ENCODE data around the gene EEF1G.
"Not testable (repeated sequence)": the region's sequence is repeated elsewhere in the genome, so short reads cannot be mapped to it uniquely, and the experiment has no call there.

The EEF1G gene

DNA sequence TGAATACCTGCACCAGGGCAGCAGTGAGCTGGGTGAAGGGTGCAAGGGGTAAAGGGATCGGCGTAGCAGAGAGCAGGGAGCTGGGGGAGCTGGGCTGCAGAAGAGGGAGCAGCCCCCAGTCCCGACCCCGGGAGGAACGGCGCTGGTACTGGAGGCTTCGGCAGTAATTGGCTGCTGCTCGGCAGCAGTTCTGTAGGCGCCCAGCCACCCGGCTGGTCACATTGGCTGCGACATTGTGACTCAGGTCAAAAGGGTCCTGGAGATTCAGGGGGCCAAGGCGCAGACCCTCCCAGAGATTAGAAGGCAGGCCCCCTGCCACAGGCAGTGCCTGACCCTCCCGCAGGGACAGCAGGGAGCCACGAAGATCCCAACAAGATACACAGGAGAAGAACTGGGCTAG lies 2.1 kb upstream of the EEF1G start:
- DNase-seq = no peak

DNA sequence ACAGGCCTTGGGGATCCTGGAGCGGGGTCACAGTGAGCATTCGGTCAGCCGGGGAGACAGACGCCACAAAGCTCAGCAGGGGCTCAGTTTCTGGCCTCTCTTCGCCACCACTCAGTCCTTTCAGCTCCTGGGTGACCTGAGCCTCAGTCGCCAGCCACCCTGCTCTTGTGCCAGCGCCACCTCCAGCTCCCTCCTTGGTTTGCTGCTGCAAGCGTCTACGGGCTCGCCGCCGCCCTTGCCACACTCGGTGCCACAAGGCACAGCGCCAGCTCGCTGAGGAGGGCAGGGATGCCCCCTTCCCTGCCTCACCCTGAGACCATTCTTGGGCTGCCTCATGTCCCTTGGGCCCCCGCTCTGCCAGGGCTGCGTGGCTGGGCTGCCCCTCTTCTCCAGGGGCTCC lies 1.5 kb upstream of the EEF1G start:
- no peak for DNase-seq

DNA sequence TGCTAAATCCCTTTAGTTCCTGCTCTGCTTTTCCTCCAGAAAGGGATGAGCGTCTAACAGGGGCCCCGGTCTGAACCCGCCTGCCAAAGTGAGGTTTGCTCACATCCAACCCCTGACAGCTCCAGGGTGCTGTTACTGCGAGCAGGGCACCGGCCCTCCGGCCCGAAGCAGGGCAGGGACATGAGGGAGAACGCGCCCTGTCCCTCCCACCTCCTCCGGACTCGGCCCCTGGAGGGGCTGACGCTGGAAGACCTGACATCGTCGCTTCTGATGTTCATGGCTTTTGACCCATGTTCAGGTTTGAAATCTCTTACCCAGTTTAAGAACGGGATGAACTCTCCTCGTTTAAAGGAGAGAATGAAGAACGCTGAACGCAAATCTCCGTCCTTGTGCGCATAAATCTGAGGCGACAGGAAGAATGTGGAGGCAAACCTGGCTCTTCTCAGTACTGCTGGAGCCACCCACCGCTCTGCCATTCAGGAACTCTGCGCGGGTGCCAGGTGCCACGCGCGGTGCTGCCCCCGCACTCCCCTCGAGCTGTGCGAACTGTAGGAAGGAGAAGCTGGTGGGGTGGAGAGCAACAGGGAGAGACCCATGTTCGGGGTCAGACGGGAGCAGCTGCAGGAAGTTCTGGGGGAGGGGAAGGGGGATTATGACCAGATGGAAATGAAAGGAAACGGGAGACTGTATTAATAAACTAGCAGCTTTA lies 826 bp upstream of the EEF1G start:
- DNase-seq = no peak

DNA sequence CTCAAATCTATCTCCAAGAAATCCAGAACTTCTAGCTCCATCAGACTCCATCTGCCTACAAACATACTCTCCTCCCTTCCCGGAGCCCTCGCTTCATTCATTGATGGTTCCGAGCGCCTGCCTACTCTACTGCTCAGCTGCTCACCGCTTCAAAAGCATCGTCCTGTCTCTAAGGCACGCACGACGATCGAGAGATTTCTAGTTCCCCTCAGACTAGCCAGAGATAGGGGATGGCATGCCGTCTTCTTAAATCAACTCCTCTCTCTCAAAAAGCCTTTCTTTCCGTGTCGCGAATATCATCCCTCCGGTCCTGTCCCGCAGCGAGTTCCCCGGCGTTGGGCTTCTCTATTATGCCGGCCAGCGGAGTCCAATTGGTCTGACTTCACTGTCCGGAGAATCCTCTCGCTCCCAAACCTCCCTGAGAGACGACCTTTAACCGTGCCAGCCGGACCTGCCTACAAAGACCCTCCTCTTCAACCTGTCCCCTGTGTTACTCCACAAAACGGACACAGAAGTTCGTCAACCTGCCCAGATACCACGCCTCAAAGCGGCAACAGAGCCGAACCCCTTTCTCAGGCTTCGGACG lies 592 bp downstream of the EEF1G start:
- DNase-seq = no peak

DNA sequence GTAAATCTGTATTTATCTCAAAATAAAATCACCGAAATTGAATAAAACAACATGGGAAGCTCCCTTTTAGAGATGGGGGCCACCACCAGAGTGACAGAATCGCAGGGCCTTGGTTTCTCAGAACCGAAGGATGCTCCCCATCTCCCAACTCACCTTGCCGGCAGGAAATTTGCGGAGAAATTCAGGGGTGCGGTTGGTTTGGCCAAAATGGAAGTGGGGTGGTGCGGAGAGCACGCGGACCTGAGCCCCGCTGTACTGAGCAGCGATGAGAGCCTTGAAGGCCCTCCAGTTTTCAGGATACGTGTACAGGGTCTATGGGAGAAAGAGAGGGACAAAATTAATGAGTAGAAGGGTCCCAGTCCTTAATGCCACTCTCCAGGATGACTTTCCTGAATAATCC lies 1.3 kb downstream of the EEF1G start:
- DNase-seq = no peak

DNA sequence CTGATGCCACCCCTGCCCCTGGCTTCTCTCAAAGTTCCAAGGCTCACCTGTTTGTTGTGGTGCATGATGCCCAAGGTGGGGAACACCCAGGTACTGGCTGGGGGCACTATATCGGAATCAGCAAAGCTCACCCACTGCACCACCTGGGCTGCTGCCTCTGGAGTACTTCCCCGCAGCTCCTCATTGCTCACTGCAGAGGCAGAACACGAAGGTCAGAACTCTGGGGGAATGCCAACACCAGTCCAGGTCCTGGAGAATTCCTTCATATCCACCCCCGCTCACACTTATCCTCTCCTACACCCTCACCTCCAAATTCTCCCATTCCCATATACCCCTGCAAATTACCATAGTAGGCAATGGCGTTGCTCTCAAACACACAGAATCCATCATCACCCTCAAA lies 2.2 kb downstream of the EEF1G start:
- DNase-seq = not testable (repeated sequence)

DNA sequence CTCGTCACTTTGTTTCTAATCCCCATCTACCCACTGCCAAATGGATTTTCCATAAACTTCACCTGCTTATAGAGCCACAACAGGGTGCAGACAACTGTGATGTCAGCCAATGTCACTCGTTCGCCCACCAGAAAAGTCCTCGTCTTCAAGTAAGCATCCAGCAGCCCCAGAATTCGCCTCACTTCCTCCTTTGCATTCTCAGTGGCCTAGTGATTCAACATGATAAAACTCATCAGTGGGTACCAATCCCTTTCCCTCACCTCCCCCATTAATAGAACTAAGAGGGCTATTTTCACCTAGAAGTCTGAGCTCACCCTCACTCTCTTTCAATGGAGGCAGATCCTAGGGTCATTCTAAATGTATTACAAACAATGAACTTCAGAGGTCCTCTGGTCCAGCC lies 2.8 kb downstream of the EEF1G start:
- not testable (repeated sequence) for DNase-seq

DNA sequence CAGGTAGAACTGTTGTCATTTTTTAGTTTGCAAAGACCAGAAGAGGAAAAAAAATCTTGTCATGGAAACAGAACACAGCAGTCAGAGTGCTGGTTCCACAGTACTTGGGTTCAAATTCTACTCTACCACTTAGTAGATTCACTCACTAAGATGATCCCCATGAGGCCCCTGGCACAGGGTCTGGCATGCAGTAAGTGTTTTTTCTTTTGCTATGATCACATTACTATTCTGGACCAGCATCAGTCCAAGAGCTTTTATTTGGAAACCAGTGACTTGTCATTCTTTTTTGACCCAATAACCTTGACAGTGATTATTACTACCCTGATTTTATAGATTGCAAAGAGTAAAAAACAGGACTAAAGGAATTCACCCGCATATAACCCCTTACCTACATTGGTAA lies 4.1 kb downstream of the EEF1G start:
- DNase-seq = no peak

DNA sequence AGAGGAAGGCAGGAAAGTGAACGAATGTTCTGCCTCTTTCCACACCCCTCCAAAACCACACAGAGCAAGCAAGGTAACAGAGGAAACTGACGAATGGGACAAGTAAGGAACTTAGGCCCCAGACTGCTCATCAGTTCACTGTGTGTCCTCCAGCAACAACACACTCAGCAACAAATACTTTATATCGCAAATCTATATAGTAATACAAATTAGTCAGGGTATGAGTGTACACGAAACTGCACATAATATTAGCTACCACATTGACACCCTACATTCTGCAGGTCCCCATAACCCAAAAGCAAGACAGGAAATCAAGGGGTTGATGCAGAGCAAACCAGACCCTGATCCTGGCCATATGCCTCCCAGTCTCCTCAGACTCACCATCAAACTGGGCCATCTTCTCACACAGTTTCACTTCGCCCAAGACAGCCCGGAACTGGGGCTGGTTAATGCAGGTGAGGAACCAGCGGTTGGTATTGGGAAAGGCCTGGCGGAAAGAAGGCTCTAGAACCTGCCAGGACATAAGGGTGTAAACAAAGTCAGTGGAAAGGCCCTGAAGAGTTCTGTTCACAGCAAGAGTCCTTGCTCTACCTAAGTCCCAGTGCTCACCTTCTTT lies 6.6 kb downstream of the EEF1G start:
- no peak for DNase-seq

DNA sequence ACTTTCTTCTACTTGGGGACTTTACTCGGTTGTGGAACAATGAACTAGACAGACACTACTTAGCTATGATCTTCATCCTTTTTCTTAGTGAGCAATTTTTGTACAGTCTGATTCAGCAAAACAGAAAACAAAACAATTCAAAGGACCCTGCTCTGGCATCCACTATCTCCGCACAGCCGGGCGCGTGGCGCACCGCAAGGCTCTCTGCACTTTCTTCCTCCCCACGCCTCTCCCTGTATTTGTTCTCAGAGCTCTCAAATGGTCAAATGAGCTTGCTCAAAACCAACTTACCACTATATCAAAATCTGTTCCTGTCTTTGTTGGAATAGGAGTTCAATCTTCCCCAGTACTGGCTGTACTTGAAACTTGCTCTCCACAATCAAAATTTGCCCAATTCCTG lies 7.4 kb downstream of the EEF1G start:
- DNase-seq = no peak

DNA sequence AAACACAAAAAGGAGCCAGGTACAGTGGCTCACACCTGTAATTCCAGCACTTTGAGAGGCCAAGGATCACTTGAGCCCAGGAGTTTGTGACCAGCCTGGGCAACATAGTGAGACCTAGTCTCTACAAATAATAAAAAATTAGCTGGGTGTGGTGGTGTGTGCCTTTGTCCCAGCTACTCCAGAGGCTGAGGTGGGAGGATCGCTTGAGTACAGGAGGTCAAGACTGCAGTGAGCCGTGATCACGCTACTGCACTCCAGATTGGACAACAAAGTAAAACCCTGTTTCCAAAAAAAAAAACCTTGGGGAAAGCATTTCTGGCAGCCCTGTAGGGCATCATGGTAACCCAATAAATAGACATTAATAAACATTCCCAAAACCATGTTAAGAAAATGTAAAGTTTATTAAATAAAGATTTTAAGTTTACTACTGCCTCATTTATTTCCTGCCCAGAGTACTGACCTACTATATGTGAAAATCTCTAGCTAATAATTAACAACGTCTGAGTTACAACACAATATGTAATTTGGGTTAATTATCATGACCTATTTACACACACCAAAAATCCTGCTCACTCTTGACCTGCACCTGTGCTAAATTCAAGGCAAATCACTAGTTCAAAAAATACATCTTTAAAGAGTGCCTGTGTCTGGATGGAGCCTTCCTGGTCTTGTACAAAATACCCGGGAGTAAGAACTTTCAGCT lies 8.4 kb downstream of the EEF1G start:
- DNase-seq = no peak

DNA sequence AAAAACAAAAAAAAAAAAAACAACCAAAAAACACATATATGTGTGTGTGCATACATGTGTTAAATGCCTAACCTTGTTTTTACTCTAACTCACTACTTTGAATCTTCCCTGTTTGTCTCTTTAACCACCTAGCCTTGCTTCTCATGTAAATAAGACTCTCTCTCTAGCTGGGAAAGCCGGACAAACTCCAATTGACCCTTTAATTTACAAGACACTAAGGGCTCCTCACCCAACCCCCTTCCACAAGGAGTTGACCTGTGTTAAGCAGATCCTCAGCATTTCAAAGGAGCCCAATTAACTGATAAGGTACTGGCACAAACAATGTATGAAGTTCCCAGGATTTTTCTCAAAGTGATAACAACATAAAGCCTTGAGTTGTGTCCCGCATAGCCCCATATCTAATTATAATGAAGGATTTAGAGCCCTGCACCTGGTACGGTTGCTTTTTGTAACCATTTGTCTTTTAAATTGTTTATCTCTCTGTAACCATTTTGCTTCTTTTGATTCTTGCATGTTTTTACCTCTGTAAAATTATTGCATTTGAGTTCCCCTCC lies 11.9 kb downstream of the EEF1G start:
- not testable (repeated sequence) for DNase-seq

DNA sequence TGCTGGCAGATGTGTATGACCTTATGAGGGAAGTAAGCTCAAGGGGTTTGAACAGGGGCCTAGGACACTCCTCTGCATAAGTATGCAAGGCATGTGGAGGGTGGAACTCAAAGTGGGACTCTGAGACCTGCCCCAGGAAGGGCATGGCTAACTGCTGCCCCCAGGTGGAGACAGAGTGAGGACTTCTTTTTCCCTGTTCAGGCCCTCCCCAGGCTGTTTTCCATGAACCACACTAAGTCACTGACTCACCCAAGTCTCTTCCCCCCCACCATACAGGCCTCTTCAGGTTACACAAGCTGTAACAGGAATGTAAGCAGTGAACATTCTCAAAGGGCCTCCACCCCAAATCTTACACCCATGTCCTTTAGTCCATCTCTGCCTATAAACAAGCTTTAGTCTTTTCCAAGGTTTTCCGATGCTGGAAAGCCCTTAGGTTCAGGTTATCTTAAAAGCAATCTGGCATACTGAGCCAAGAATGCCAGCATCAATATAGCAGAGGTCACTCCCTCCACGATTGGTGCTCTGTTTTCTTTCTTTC lies 13.1 kb downstream of the EEF1G start:
- peak; percentile 25 to 61 (median 54) for DNase-seq

DNA sequence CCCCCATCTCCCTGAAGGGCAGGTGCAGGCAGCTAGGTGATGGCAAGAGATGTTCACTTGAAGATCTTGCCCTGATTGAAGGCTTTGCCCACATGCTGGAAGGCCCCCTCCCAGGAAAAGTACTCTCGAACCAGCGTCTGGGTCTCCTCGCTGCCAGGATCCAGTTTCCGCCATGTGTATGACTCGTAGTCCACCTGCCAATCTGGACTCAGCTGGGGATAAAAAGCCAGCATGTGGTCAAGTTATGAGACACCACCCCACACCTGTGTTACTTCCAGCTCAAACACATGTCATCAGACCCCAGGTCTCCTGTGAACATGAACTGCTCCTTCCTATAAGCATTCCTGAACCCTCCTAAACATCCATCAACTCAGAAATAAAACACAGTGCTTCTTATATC lies 14.1 kb downstream of the EEF1G start:
- DNase-seq = not testable (repeated sequence)

DNA sequence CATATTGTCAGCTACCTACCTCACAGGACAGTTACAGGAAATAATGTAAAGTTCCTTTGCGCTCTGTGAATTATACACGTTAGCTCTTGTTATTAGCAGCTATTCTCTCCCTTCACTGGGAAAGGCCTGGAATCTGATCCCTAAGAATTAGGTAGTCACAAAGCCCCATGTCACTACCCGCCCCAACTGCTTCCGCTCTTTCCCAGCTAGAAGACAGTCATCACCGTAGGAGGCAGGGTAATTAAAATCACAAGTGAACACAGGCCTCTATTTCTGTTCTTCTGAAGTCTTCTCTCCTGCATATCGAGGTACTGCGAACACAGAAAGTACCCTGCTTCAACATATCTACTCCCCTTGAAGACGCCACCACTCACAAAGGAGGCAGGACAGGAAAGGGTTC lies 14.5 kb downstream of the EEF1G start:
- DNase-seq = no peak

DNA sequence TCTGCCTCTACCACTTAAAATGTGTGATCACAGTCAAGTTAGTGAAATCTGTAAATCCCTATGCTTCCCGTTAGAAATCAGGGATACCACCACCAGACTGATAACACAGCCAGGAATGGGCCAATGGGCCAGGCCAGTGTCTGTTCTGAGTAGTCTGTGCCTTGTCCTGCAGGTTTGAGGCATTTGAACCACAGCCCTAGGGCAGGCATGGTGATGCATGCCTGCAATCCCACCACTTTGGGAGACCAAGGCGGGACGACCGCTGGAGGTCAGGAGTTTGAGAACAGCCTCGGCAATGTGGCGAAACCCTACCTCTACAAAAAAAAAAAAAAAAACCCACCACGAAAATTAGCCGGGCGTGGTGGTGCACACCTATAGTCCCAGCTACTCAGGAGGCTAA lies 15.0 kb downstream of the EEF1G start:
- no peak for DNase-seq

DNA sequence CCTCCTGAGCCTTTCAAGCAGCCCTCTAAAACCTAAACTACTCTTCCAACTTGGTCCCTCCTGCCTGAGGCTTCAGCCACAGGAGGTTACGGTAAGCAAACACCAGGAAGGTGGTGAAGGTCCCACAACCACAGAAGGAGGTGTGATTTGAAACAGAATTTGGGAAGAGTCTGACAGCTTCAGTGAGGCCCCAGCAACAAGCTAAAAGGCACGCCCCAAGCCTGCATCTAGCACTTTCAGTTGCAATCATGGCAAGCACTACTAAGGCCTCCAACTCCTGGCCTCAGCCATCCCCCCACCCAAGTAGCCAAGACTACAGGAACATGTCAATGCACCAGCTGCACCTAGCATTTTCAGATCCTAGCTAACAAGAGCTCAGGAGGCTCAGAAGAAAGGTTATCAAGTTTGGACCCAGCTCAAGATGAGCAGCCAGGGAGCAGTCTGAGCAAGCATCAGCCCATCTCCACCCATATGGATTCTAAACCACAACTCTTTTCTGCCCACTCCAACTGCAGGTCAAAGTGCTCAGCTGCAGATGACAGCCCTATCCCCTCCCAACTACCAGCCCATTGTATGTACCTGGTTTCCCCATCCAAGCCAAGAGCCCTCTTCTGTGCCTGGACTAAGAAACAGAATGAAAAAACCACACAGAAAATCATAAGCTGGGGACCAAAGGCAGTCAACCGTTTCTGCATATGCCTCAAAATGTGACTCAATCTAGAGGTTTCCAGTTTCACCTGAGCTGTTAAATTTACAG lies 16.6 kb downstream of the EEF1G start:
- no peak for DNase-seq

DNA sequence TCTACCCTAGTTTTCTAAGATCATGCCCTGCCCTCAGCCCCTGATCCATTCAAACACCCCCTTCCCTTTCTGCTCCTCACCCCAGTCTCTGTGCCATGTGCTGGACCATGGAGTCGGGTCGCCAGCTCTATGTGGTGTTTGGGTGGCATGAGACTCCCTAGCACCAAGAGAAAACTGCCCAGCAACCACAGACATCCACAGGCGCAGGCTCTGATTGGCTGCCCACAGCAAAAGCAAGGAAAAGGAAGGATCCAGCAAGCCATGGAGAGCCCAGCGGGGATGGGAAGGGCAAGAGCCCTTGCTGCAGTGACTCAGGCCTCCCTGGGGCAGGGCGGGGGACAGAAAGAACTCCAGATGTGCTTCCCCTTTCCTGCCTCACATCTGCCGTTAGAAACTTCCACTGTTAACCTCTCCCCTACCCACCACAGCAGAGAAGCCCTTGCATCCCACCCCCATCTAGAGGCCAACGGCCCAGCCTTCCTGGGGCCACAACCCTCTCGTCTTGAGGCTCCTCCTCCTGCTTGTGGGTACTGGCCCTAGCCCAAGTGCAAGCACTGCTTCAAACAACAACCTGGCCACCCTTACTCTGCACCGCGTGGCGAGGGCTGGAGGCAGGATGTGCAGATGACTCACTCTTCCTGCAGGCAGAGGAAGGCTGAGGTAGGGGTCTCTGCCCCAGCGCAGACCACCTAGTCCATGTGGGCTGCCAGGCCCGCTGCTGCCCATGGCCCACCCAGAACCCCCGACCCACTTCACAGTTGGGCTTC lies 17.4 kb downstream of the EEF1G start:
- DNase-seq = peak in 3 of 4 experiments; percentile 22 to 73 (median 71)

DNA sequence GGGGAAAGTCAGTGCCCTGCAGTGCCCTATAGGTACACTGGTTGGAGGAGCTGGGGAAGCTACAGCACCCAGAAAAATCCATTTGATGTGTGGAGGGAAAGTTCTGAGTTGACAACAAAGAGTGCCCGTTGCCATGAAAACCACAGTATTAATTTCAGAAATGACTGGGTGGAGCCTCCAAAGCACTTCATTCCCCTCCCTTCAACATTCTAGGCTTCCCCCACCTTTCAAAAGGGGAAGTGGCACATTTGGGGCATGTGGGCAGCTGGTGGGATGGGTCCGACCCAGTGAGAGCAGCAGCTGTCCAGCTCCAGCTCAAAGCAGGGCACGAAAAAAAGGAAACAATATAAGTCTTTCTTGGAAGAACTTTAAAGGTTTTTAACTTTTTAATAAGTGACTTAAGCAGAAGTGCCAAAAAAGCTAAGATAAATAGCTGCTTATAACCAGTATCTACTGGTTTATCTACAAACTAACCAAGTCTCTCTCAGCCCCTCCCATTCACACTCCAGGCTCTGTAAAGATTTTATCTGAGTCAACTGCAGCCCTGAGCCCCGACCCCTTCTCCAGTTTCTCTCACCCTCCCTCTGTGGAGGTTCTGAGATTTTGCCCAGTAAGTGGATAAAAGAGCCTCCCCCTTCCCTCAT lies 18.1 kb downstream of the EEF1G start:
- peak in 1 of 4 experiments; percentile 23 for DNase-seq

DNA sequence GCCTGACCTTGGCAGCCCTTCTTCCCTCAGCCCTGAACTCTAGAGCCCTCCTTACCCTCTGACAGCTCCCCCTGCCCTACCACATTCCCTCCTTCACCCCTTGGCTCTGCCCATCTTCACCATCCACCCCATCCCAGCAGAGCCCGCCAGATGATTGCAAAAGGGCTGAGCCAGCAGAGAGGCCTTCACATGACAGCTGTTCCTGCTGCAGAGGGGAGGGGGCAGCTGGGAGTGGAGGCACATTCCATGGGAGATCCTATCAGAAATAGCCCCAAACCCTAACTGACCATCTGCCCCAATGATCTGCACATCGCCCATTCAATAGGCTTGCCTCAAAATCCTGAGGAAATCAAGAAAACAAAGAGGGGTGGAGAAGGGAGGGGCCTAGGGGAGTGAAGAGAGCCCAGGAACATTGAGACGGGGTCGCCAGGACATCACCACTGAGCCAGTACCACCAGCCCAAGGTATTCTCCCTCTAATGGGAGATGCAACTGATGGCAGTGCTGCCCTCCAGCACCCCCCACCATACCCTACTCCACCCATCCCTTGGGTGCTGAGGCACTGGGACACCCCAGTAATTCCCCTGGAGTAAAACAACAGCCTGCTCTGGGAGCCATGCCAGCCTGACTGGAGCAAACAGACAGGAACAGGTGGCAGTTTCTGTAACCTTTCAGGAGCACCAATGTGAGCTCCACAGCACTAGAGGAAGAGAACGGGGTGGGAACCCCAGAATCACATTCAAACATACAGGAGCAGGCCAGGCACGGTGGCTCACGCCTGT lies 19.1 kb downstream of the EEF1G start:
- no peak for DNase-seq
